ENCODE results near the gene NPIPB2.
"Not testable (repeated sequence)": the region's sequence is repeated elsewhere in the genome, so short reads cannot be mapped to it uniquely, and the experiment has no call there.

Gene NPIPB2

DNA sequence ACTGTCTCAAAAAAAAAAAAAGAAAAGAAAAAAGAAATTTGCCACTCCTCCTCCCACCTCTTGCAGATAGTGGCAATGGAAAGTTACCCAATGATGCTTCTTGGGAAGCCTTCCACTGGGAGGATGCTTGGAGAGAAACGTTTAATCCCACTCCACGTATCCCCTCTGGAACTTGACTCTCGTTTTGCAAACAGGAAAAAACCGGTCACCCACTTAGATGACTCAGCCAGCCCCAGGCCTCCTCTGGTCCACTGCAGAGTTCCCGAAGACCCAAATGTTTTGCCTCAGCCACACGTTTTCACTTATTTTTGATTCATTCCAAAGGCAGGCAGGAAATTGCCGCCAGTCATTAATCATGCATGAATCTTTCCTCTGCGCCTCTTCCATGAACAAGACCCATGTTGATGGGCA lies 13.9 kb upstream of the NPIPB2 start:
- TF ChIP-seq, protein P1, sequence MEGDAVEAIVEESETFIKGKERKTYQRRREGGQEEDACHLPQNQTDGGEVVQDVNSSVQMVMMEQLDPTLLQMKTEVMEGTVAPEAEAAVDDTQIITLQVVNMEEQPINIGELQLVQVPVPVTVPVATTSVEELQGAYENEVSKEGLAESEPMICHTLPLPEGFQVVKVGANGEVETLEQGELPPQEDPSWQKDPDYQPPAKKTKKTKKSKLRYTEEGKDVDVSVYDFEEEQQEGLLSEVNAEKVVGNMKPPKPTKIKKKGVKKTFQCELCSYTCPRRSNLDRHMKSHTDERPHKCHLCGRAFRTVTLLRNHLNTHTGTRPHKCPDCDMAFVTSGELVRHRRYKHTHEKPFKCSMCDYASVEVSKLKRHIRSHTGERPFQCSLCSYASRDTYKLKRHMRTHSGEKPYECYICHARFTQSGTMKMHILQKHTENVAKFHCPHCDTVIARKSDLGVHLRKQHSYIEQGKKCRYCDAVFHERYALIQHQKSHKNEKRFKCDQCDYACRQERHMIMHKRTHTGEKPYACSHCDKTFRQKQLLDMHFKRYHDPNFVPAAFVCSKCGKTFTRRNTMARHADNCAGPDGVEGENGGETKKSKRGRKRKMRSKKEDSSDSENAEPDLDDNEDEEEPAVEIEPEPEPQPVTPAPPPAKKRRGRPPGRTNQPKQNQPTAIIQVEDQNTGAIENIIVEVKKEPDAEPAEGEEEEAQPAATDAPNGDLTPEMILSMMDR (IDR thresholded peaks at IDR 0.05; ENCODE audit: low read depth, low read length), result no peak
- peak; percentile 94 for DNase-seq (ENCODE audit: extremely low read depth, low read depth)

DNA sequence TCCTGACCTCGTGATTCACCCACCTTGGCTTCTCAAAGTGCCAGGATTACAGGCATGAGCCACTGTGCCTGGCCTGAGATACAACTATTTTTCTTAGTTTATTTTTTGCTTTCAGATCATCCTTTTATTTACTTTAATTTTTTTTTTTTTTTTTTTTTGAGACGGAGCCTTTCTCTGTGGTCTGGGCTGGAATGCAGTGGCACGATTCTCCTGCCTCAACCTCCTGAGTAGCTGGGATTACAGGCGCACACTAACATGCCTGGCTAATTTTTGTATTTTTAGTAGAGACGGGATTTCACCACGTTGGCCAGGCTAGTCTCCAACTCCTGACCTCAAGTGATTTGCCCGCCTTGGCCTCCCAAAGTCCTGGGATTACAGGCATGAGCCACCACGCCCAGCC lies 11.7 kb upstream of the NPIPB2 start:
- peak; percentile 46 for DNase-seq (ENCODE audit: extremely low read depth, low read depth)

DNA sequence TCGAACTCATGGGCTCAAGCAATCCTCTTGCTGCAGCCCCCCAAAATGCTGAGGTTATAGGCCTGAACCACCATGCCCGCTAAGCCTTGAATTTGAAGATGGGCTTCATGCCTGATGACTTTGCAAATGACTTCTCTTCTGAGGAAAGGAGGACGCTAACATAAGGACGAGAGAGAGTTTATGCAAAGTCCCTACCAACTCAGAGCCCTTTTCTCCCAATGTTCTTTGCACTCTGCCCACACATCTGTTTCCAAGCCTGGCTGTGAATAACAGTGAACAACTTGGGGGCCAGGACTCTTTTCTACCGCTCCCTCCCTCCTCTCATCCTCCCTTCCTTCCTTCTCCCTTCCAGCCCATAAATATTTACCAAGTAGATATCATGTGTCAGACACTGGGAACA lies 8.5 kb upstream of the NPIPB2 start:
- DNase-seq (ENCODE audit: extremely low read depth, low read depth), result no peak
- TF ChIP-seq, protein P1 (IDR thresholded peaks at IDR 0.05; ENCODE audit: low read depth, low read length), result no peak

DNA sequence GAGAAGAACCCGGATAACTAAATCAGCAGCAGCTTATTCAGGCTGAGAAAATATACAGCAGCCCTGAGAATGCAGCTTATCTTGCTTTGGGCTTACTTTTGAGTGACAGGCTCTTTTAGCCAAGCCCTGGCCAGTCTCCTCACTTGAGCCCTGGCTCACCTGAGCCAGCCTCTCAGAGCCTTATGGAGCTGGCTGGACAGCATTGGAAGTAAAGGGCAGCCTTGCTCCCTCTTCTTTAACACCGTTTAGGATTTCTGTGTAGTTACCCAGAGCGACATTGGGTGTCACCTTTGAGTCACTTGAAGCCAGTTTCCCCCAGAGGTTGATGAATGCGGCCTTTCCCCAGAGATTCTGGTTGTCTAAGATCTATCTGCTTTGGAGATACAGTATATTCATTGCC lies 7.7 kb upstream of the NPIPB2 start:
- TF ChIP-seq, protein P1 (IDR thresholded peaks at IDR 0.05; ENCODE audit: low read depth, low read length), result peak; percentile 57
- DNase-seq (ENCODE audit: extremely low read depth, low read depth), result no peak

DNA sequence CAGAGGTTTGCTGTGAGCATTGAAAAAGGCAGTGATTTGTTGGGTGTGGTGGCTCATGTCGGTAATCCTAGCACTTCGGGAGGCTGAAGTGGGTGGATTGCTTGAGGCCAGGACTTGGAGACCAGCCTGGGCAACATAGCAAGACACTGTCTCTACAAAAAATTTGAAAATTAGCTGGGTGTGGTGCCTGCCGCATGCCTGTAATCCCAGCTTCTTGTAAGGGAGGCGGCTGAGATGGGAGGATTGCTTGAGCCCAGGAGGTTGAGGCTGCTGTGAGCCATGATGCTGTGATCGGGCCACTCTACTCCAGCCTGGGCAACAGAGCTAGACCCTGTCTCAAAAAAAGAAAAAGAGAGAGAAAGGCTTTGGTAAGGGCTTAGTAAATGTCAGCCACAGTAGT lies 7.0 kb upstream of the NPIPB2 start:
- no peak for DNase-seq (ENCODE audit: extremely low read depth, low read depth)
- TF ChIP-seq, protein P1 (IDR thresholded peaks at IDR 0.05; ENCODE audit: low read depth, low read length), result no peak

DNA sequence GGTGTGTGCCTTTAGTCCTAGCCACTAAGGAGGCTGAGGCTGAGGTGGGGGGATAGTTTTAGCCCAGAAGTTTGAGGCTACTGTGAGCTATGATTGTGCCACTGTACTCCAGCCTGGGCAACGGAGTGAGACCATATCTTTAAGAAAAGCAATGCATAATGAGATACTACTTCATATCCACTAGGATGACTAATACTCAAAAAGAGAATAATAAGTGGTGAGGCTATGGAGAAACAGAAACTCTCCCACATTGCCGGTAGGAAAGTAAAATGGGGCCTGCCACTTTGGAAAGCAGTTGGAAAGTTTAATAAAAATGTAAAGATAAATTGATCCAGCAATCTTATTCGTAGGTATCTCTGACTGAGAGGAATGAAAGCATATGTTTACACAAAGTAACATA lies 4.6 kb upstream of the NPIPB2 start:
- TF ChIP-seq, protein P1 (IDR thresholded peaks at IDR 0.05; ENCODE audit: low read depth, low read length), result no peak
- no peak for DNase-seq (ENCODE audit: extremely low read depth, low read depth)

DNA sequence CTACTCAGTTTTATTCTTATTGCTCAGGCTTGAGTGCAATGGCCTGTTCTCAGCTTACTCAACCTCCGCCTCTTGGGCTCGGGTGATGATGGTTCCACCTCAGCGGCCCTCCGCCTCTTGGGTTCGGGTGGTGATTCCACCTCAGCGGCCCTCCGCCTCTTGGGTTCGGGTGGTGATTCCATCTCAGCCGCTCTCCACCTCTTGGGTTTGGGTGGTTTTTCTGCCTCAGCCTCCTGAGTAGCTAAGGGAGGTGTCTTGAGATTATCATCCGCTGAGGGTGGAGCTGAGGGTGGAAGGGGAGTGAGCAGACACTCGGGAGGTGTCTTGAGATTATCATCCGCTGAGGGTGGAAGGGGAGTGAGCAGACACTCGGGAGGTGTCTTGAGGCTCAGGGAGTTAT lies 14.5 kb downstream of the NPIPB2 start:
- DNase-seq (ENCODE audit: extremely low read depth, low read depth), result not testable (repeated sequence)

DNA sequence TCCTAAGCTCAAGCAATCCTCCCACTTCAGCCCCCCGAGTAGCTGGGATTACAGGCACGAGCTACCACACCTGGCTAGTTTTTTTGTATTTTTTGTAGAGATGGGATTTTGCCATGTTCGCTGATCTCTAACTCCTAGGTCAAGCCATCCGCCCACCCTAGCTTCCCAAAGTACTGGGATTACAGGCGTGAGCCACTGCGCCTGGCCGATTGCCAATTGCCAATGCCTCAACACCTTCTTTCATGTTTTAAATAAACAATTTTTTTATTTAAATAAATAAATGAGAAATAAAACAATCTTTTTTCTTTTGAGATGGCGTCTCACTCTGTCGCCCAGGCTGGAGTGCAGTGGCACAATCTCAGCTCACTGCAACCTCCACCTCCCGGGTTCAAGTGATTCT lies 17.8 kb downstream of the NPIPB2 start:
- DNase-seq (ENCODE audit: extremely low read depth, low read depth), result not testable (repeated sequence)

DNA sequence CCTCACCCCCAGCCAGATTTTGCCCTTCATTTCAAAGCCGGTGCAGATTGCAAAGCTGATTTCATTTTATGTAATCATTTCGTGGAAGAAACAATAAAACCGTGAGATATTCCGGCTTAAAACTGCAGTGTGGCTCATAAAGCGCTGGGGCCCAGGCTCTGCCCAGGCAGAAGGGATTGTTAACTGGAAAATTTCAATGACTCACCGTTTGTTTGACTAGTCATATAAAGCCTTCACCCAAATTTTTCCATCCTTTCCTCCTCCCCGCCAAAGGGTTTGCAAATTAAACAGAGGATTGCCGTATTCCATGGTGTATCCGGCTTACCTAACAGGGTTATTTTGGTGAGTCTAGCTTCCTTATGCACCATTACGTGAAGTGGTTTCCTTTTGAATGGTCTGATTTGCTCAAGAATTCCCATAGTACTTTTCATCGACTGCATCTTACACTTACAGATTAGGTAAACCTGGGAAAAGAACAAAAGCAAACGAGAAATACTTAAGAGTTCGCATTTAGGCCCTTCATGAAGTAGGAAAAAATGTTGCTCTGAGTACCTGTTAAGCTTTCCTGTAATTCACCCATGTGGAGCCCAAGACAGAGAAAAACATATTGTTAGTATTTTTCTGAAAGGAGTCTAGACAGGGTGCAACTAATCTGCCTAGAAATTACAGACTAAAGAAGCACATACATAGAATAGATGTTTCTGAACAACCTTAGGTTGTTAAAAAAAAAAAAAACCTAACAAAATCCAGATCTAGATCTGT lies 25.1 kb downstream of the NPIPB2 start:
- no peak for DNase-seq (ENCODE audit: extremely low read depth, low read depth)
- TF ChIP-seq, protein P1 (IDR thresholded peaks at IDR 0.05; ENCODE audit: low read depth, low read length), result no peak
